KMS-11 (cell line): ENCODE data around the gene CPLANE2.

ENCODE experiments used
- H2AFZ ChIP-seq: fragments of 200-600 bp; sonication (generic); 2 replicates; pipeline ENCODE4 v1.6.1; 2016; ENCODE audit warnings: antibody characterized with exemption, mixed run types, low read depth
- H3K27ac ChIP-seq: fragments of 200-600 bp; sonication (generic); 2 replicates; pipeline ENCODE4 v1.6.1; 2016; ENCODE audit warnings: mild to moderate bottlenecking, mixed run types
- H3K27me3 ChIP-seq: fragments of 200-600 bp; sonication (generic); 2 replicates; pipeline ENCODE4 v1.6.1; 2017; ENCODE audit warnings: mild to moderate bottlenecking, low read depth, mixed run types, moderate library complexity; ENCODE audit not compliant: insufficient read depth
- H3K36me3 ChIP-seq: fragments of 200-600 bp; sonication (generic); 2 replicates; pipeline ENCODE4 v1.6.1; 2017; ENCODE audit warnings: mild to moderate bottlenecking, mixed run types; ENCODE audit not compliant: insufficient read depth
- H3K4me1 ChIP-seq: fragments of 200-600 bp; sonication (generic); 2 replicates; pipeline ENCODE4 v1.6.1; 2016; ENCODE audit warnings: mild to moderate bottlenecking, low read depth, mixed run types; ENCODE audit not compliant: poor library complexity, severe bottlenecking
- H3K4me2 ChIP-seq: fragments of 200-600 bp; sonication (generic); 2 replicates; pipeline ENCODE4 v1.7.0; 2016; ENCODE audit warnings: mild to moderate bottlenecking, mixed run types
- H3K4me3 ChIP-seq: fragments of 200-600 bp; sonication (generic); IDR thresholded peaks from 2 replicates; pipeline ENCODE4 v1.6.1; 2017; ENCODE audit warnings: low read depth, low read length, mixed read lengths; ENCODE audit not compliant: insufficient read depth
- H3K79me2 ChIP-seq: fragments of 200-600 bp; sonication (generic); 2 replicates; pipeline ENCODE4 v1.6.1; 2016; ENCODE audit warnings: low read depth, mixed run types; ENCODE audit not compliant: insufficient read depth
- H3K9ac ChIP-seq: fragments of 200-600 bp; sonication (generic); 2 replicates; pipeline ENCODE4 v1.6.1; 2016; ENCODE audit warnings: mild to moderate bottlenecking, mixed run types
- H4K20me1 ChIP-seq: fragments of 200-600 bp; sonication (generic); 2 replicates; pipeline ENCODE4 v1.6.1; 2016; ENCODE audit warnings: mild to moderate bottlenecking, mixed run types; ENCODE audit not compliant: insufficient read depth
- TF ChIP-seq, protein P1 (sequence below): fragments of 200-600 bp; sonication (generic); conservative IDR thresholded peaks from 2 replicates; pipeline ENCODE4 v1.6.1; 2017; ENCODE audit warnings: low read depth, mild to moderate bottlenecking, antibody characterized with exemption, low read length, moderate library complexity, mixed read lengths

Gene CPLANE2

DNA sequence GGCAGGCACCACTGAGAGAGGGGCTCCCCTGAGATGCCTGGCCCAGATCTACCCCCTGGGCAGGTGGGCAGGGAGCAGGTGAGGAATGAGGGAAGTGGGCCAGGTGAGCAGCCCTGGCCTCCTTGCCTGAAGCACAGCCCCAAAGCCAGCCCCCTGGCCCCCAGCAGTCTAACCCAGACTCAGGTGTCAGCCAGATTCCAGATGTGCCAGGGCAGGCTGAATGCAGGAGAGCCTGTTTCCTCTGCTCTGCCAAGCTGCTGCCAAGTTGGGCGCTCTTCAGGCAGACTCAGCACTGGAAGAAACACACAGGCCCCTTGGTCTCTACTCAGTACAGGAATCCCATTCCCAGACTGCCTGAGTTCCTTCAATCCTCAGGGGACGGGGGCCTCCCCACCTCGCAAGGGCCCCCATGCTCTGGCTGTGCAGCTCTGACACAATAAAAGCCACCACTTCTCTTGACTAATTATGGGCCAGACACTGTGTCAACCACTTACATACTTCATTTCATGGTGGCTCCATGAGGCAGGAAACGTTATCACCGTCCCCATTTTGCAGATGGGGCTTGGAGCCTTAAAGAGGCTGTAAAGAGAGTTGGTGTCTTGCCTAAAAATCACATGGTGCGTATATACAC, 45.0 kb downstream of the CPLANE2 start:
- no peak overlapping the region for H3K4me2 ChIP-seq
- TF ChIP-seq, protein P1, sequence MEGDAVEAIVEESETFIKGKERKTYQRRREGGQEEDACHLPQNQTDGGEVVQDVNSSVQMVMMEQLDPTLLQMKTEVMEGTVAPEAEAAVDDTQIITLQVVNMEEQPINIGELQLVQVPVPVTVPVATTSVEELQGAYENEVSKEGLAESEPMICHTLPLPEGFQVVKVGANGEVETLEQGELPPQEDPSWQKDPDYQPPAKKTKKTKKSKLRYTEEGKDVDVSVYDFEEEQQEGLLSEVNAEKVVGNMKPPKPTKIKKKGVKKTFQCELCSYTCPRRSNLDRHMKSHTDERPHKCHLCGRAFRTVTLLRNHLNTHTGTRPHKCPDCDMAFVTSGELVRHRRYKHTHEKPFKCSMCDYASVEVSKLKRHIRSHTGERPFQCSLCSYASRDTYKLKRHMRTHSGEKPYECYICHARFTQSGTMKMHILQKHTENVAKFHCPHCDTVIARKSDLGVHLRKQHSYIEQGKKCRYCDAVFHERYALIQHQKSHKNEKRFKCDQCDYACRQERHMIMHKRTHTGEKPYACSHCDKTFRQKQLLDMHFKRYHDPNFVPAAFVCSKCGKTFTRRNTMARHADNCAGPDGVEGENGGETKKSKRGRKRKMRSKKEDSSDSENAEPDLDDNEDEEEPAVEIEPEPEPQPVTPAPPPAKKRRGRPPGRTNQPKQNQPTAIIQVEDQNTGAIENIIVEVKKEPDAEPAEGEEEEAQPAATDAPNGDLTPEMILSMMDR, result no peak

DNA sequence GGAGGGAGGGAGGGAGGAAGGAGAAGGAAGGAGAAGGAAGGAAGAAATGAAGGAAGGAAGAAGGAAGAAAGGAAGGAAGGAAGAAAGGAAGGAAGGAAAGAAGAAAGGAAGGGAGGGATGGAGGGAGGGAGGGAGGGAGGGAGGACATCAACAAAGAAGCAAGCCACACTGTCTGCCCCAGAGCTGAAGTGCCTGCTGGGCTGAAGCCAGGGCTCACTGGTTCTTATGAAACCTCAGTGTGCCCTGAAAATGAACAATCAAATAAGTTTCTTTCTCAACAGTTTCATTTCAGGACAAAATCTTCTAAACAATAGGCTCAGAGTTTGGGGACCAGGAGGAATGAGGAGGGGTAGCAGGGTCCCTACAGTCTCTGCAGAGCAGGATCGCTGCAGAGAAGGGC, 45.7 kb downstream of the CPLANE2 start:
- Histone ChIP-seq H3K36me3 (no peaks in the 10 kb centered on the region), H3K27ac (no peak overlapping the region), H2AFZ (no peak overlapping the region), H3K9ac (no peak overlapping the region), H3K27me3 (no peaks in the 10 kb centered on the region), H3K4me1 (peaks cover 4% of the 10 kb centered on the region), H4K20me1 (no peaks in the 10 kb centered on the region), H3K4me3 (no peak overlapping the region), H3K79me2 (no peaks in the 10 kb centered on the region), H3K4me2 (no peak overlapping the region)
- TF ChIP-seq, protein P1, result no peak

More for the DNA sequence above, 45.0 kb downstream of the CPLANE2 start:
- no peaks in the 10 kb centered on the region for H4K20me1 ChIP-seq
- no peak overlapping the region for H3K9ac ChIP-seq
- H3K4me1 ChIP-seq, result peaks cover 4% of the 10 kb centered on the region
- H3K4me3 ChIP-seq, result no peak overlapping the region
- no peaks in the 10 kb centered on the region for H3K27me3 ChIP-seq
- no peaks in the 10 kb centered on the region for H3K79me2 ChIP-seq
- no peak overlapping the region for H2AFZ ChIP-seq
- H3K27ac ChIP-seq, result no peak overlapping the region
- no peaks in the 10 kb centered on the region for H3K36me3 ChIP-seq

DNA sequence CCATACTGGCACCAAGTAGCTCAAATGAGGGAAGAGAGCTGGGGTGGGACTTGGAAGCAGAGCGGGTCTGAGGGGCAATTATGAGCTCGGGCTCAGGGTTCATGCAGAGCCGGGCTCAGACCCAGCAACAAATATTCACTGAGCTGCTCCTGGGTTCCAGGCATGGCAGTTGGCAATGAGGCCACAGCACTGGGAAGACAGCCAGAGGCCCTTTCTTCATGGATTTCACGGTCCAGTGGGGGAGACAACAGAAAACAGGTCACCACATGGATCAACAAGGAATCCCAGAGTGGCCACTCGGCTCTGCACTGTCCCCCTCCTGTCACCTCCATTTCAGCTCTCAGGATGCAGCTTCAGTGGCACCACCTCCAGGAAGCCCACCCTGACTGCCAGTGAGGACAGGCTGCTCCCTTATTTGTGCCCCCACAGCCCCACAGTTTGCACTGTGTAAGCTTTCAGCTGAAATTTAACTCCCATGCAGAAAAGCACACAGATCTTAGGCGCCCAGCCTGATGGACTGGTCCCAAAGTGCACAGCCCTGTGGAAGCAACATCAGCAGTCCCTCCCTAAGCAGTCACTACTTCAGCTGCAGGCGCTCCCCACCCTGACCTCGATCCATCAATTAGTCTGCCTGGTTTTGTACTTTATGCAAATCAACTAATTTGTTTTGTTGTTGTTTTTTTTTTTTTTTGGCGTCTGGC, 46.9 kb downstream of the CPLANE2 start:
- Histone ChIP-seq H3K4me1 (peaks cover 4% of the 10 kb centered on the region), H3K4me2 (no peak overlapping the region), H4K20me1 (no peaks in the 10 kb centered on the region), H3K79me2 (no peaks in the 10 kb centered on the region), H3K36me3 (no peaks in the 10 kb centered on the region), H3K27me3 (no peaks in the 10 kb centered on the region), H3K9ac (no peak overlapping the region), H3K4me3 (no peak overlapping the region), H2AFZ (no peak overlapping the region), H3K27ac (no peak overlapping the region)
- TF ChIP-seq, protein P1, result no peak

DNA sequence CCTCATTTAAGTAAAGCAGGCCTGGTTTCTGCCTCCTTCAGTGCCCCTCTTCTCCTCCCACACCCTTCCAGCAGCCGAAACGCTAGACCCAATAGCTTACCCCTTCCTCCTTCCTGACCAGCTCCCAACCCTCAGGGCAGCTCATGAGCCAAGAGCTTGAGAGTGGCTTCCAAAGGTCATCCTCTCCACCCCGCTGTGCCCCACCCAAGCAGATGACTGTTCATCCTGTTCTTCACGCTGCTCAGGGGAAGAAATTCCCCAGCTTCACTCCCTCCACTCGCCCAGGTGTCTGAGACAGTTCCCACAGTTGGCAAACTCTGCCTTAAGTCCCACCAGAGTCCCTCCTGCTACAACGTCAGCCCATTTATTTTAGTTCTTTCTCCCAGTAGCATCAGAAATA, 48.0 kb downstream of the CPLANE2 start:
- Histone ChIP-seq H3K4me2 (no peak overlapping the region), H3K9ac (no peak overlapping the region), H3K4me1 (peaks cover 4% of the 10 kb centered on the region), H3K27me3 (no peaks in the 10 kb centered on the region), H4K20me1 (no peaks in the 10 kb centered on the region), H3K4me3 (no peak overlapping the region), H3K27ac (no peak overlapping the region), H3K36me3 (no peaks in the 10 kb centered on the region), H2AFZ (no peak overlapping the region), H3K79me2 (no peaks in the 10 kb centered on the region)
- TF ChIP-seq, protein P1, result no peak
